CD4-positive, alpha-beta T cell (primary cell): ENCODE measurements around the gene KRTAP4-16. TPM values are rescaled to one million over a fixed set of nuclear protein-coding genes. Genes with fewer than 3 reads are reported as not detected.
"Not testable (repeated sequence)": the region's sequence is repeated elsewhere in the genome, so short reads cannot be mapped to it uniquely, and the experiment has no call there.

ENCODE experiments used
- ATAC-seq: fragments of 200-7000 bp; cut with Tn5 transposase; one replicate; pipeline ENCODE4 v1.10.0; 2022; ENCODE audit warnings: mild to moderate bottlenecking; ENCODE audit not compliant: poor library complexity
- CTCF ChIA-PET: fragments of 350-600 bp; sonication (Branson Sonifier 250); formaldehyde crosslinking; loops from one replicate; lab custom pipeline; 2021; ENCODE audit warnings: antibody characterized with exemption, inconsistent platforms; lab: Charles Lee
- POLR2A ChIA-PET: fragments of 350-600 bp; sonication (Branson Sonifier 250); formaldehyde crosslinking; loops from one replicate; lab custom pipeline; 2021; ENCODE audit warnings: antibody characterized with exemption, inconsistent platforms; lab: Charles Lee
- DNase-seq, 14 experiments: peaks; one replicate each; pipeline ENCODE4 v3.0.0-alpha.2; 2013 to 2020; ENCODE audit warnings: mixed read lengths in 2 of 14
- H3K27ac ChIP-seq, 2 donors: one replicate each; pipeline versions ENCODE4 v1.5.1 to v1.7.0; 2013; ENCODE audit warnings: low read length in 2 of 2, low read depth in 1 of 2, mild to moderate bottlenecking in 1 of 2
- H3K27me3 ChIP-seq, 2 experiments: 1 replicate in 1 of 2; 2 replicates in 1 of 2; pipeline versions ENCODE4 v1.6.1 to v1.7.0; 2013; ENCODE audit warnings: low read length in 2 of 2, control low read depth in 1 of 2, mild to moderate bottlenecking in 1 of 2, moderate library complexity in 1 of 2; ENCODE audit not compliant: insufficient read depth in 2 of 2, control insufficient read depth in 1 of 2
- H3K36me3 ChIP-seq: one replicate; pipeline ENCODE4 v1.6.1; 2013; ENCODE audit warnings: low read length, control low read depth; ENCODE audit not compliant: insufficient read depth
- H3K4me1 ChIP-seq: one replicate; pipeline ENCODE4 v1.6.1; 2013; ENCODE audit warnings: low read length, control low read depth; ENCODE audit not compliant: insufficient read depth
- H3K4me3 ChIP-seq: one replicate; pipeline ENCODE4 v1.5.1; 2013; ENCODE audit warnings: mild to moderate bottlenecking, low read length, moderate library complexity
- H3K9me3 ChIP-seq, 2 experiments: 1 replicate in 1 of 2; 2 replicates in 1 of 2; pipeline versions ENCODE4 v1.6.1 to v1.7.0; 2013; ENCODE audit warnings: low read length in 2 of 2, mild to moderate bottlenecking in 2 of 2, control low read depth in 1 of 2, moderate library complexity in 1 of 2; ENCODE audit not compliant: control insufficient read depth in 1 of 2, insufficient read depth in 1 of 2
- H3K27ac Mint-ChIP-seq: one replicate; pipeline ENCODE4 v1.8.0; 2020; ENCODE audit warnings: mixed read lengths
- H3K27me3 Mint-ChIP-seq: one replicate; pipeline ENCODE4 v1.8.0; 2021; ENCODE audit warnings: mixed read lengths
- H3K36me3 Mint-ChIP-seq: one replicate; pipeline ENCODE4 v1.8.0; 2021; ENCODE audit warnings: low read depth, mixed read lengths
- H3K4me1 Mint-ChIP-seq: one replicate; pipeline ENCODE4 v1.8.0; 2021; ENCODE audit warnings: low read depth, mixed read lengths
- H3K4me3 Mint-ChIP-seq: one replicate; pipeline ENCODE4 v1.8.0; 2020; ENCODE audit warnings: mild to moderate bottlenecking, mixed read lengths
- H3K9me3 Mint-ChIP-seq: one replicate; pipeline ENCODE4 v1.8.0; 2020; ENCODE audit warnings: mixed read lengths
- CTCF ChIP-seq: fragments of 200-600 bp; IDR thresholded peaks from one replicate; pipeline ENCODE4 v1.8.0; 2022; ENCODE audit warnings: antibody characterized with exemption, mild to moderate bottlenecking
- intact Hi-C, 2 experiments: fragments of 100-400 bp; cut with DNase I in 1 of 2; cut with micrococcal nuclease in 1 of 2; formaldehyde crosslinking; loops; one replicate each; pipeline versions ENCODE4 v1.15.1 to v1.9.0; 2023 to 2025; cut with DNase I, micrococcal nuclease
- total RNA-seq, 174 experiments: library from RNA in 2 of 174; stranded (reverse) in 2 of 174; gene quantifications; one replicate each; pipeline ENCODE4 v1.2.3 and lab custom pipeline; 2021 to 2026

Gene KRTAP4-16
- total RNA-seq, 2 experiments from 2014 or later, result not detected

- H3K27me3 Mint-ChIP-seq, result peaks cover 14% of the 10 kb centered on the region
- no peak for DNase-seq
- H3K9me3 ChIP-seq, result no peaks in the 10 kb centered on the region
- no peak overlapping the region for H3K4me3 ChIP-seq
- H3K9me3 Mint-ChIP-seq, result no peaks in the 10 kb centered on the region
- no peaks in the 10 kb centered on the region for H3K36me3 Mint-ChIP-seq
- H3K36me3 ChIP-seq, result no peaks in the 10 kb centered on the region
- H3K4me1 ChIP-seq, result no peaks in the 10 kb centered on the region
- no peak for TF ChIP-seq CTCF
- H3K4me3 Mint-ChIP-seq, result no peak overlapping the region
- H3K27me3 ChIP-seq, result no peaks in the 10 kb centered on the region
- POLR2A ChIA-PET, result no interaction called here
- no peak for ATAC-seq
- H3K4me1 Mint-ChIP-seq, result peaks cover 7% of the 10 kb centered on the region
- H3K27ac ChIP-seq, result no peak overlapping the region
- CTCF ChIA-PET, result no interaction called here
- H3K27ac Mint-ChIP-seq, result no peak overlapping the region
- intact Hi-C loops, result loop anchor here in 1 of 2 experiments (1.0 kb wide), 1 partner anchor 21 kb away; no protein-coding TSS in a partner anchor
These were observed 6.0 kb upstream of the KRTAP4-16 start for GRCh38 chr17:41107941-41108450.

GRCh38 chr17:41105347-41105746 lies 3.3 kb upstream of the KRTAP4-16 start, which contains the start of gene KRTAP4-9:
Gene KRTAP4-9, plus strand, starts transcription at chr17:41105389. Its CDS starts 0 bp downstream, at chr17:41105389.
- H3K9me3 ChIP-seq, ATAC-seq, H3K4me3 ChIP-seq, H3K9me3 Mint-ChIP-seq, DNase-seq, CTCF ChIA-PET, intact Hi-C loops, H3K4me1 ChIP-seq, H3K36me3 ChIP-seq, H3K4me3 Mint-ChIP-seq, H3K27me3 ChIP-seq, H3K36me3 Mint-ChIP-seq, POLR2A ChIA-PET, H3K27ac Mint-ChIP-seq, H3K27ac ChIP-seq: not testable (repeated sequence)
- Mint-ChIP-seq H3K4me1 (peaks cover 14% of the 10 kb centered on the region), H3K27me3 (peaks cover 14% of the 10 kb centered on the region)

GRCh38 chr17:41104386-41105038 lies 2.5 kb upstream of the KRTAP4-16 start:
- H3K27ac Mint-ChIP-seq, H3K27me3 ChIP-seq, H3K4me3 Mint-ChIP-seq, H3K9me3 ChIP-seq, H3K4me3 ChIP-seq, POLR2A ChIA-PET, ATAC-seq, H3K9me3 Mint-ChIP-seq, H3K36me3 ChIP-seq, DNase-seq, H3K36me3 Mint-ChIP-seq, H3K27ac ChIP-seq, H3K4me1 ChIP-seq, CTCF ChIA-PET: not testable (repeated sequence)
- Mint-ChIP-seq H3K27me3 (peaks cover 14% of the 10 kb centered on the region), H3K4me1 (peaks cover 23% of the 10 kb centered on the region)
- intact Hi-C loops, result loop anchor here in 1 of 2 experiments (5.0 kb wide), 1 partner anchor 218 kb away; no protein-coding TSS in a partner anchor

GRCh38 chr17:41103896-41104295 lies 1.9 kb upstream of the KRTAP4-16 start:
- ChIA-PET POLR2A (no interaction called here), CTCF (no interaction called here)
- H3K36me3 Mint-ChIP-seq, result no peaks in the 10 kb centered on the region
- Histone ChIP-seq H3K9me3 (no peaks in the 10 kb centered on the region), H3K4me1 (peaks cover 3% of the 10 kb centered on the region), H3K27me3 (no peaks in the 10 kb centered on the region), H3K36me3 (no peaks in the 10 kb centered on the region), H3K27ac (no peak overlapping the region), H3K4me3 (no peak overlapping the region)
- no peak for ATAC-seq
- no peak overlapping the region for H3K4me3 Mint-ChIP-seq
- peaks cover 22% of the 10 kb centered on the region for H3K4me1 Mint-ChIP-seq
- intact Hi-C loops, result loop anchor here in 1 of 2 experiments (5.0 kb wide), 1 partner anchor 218 kb away; no protein-coding TSS in a partner anchor
- DNase-seq, result no peak
- H3K27me3 Mint-ChIP-seq, result peaks cover 14% of the 10 kb centered on the region
- no peak for TF ChIP-seq CTCF
- H3K9me3 Mint-ChIP-seq, result no peaks in the 10 kb centered on the region
- no peak overlapping the region for H3K27ac Mint-ChIP-seq
